SK-N-SH treated with all-trans-retinoic acid at 6 μM for 48 hours (cell line): Measurements from ENCODE around the gene FAM78B.

Experiments used
- ATAC-seq: fragments of 200-7000 bp; cut with Tn5 transposase; 3 replicates; pipeline ENCODE4 v1.9.1; 2020; ENCODE audit warnings: mild to moderate bottlenecking, moderate library complexity
- ARNTL ChIP-seq: fragments of 450-650 bp; formaldehyde crosslinking; IDR thresholded peaks from 2 replicates; pipeline ENCODE4 v1.5.0; 2020; ENCODE audit warnings: low read depth, mild to moderate bottlenecking, moderate library complexity, borderline replicate concordance
- BACH2 ChIP-seq: fragments of 250-450 bp; sonication (Bioruptor Pico); IDR thresholded peaks from 2 replicates; pipeline ENCODE4 v1.9.0; 2021; ENCODE audit warnings: mild to moderate bottlenecking, borderline replicate concordance
- CREB5 ChIP-seq: fragments of 250-450 bp; sonication (Bioruptor Pico); IDR thresholded peaks from 2 replicates; pipeline ENCODE4 v1.5.1; 2020; ENCODE audit warnings: low read depth, mild to moderate bottlenecking, moderate library complexity
- CSDC2 ChIP-seq: fragments of 250-450 bp; sonication (Bioruptor Pico); IDR thresholded peaks from 2 replicates; pipeline ENCODE4 v1.5.0; 2020; ENCODE audit warnings: mild to moderate bottlenecking, moderate library complexity
- CSRNP3 ChIP-seq: fragments of 250-450 bp; sonication (Bioruptor Pico); IDR thresholded peaks from 2 replicates; pipeline ENCODE4 v1.5.1; 2021; ENCODE audit warnings: mild to moderate bottlenecking, moderate library complexity
- ESRRG ChIP-seq: fragments of 250-450 bp; sonication (Bioruptor Pico); IDR thresholded peaks from 2 replicates; pipeline ENCODE4 v1.6.1; 2021; ENCODE audit warnings: mild to moderate bottlenecking
- GLIS3 ChIP-seq: fragments of 250-450 bp; sonication (Bioruptor Pico); IDR thresholded peaks from 2 replicates; pipeline ENCODE4 v1.5.0; 2020; ENCODE audit warnings: mild to moderate bottlenecking, moderate library complexity
- ISL1 ChIP-seq: fragments of 250-450 bp; sonication (Bioruptor Pico); IDR thresholded peaks from 2 replicates; pipeline ENCODE4 v2.1.2; 2022; ENCODE audit warnings: mild to moderate bottlenecking, moderate library complexity
- PATZ1 ChIP-seq: fragments of 250-450 bp; sonication (Bioruptor Pico); IDR thresholded peaks from 2 replicates; pipeline ENCODE4 v1.8.0; 2020; ENCODE audit warnings: mild to moderate bottlenecking, moderate library complexity, borderline replicate concordance
- PPARA ChIP-seq: fragments of 250-450 bp; sonication (Bioruptor Pico); IDR thresholded peaks from 2 replicates; pipeline ENCODE4 v1.5.0; 2020; ENCODE audit warnings: mild to moderate bottlenecking, borderline replicate concordance
- SNAI2 ChIP-seq: fragments of 250-450 bp; sonication (Bioruptor Pico); IDR thresholded peaks from 2 replicates; pipeline ENCODE4 v1.5.0; 2020; ENCODE audit warnings: mild to moderate bottlenecking, moderate library complexity
- TCF4 ChIP-seq: fragments of 250-450 bp; sonication (Bioruptor Pico); IDR thresholded peaks from 2 replicates; pipeline ENCODE4 v1.8.0; 2021; ENCODE audit warnings: mild to moderate bottlenecking, moderate library complexity, borderline replicate concordance
- TOX ChIP-seq: fragments of 250-450 bp; sonication (Bioruptor Pico); IDR thresholded peaks from 2 replicates; pipeline ENCODE4 v1.8.0; 2021; ENCODE audit warnings: mild to moderate bottlenecking, moderate library complexity, borderline replicate concordance
- TSHZ2 ChIP-seq: fragments of 250-450 bp; sonication (Bioruptor Pico); IDR thresholded peaks from 2 replicates; pipeline ENCODE4 v1.5.0; 2020; ENCODE audit warnings: mild to moderate bottlenecking, moderate library complexity
- ZFP3 ChIP-seq: fragments of 250-450 bp; sonication (Bioruptor Pico); IDR thresholded peaks from 2 replicates; pipeline ENCODE4 v1.5.0; 2020; ENCODE audit warnings: mild to moderate bottlenecking, moderate library complexity
- ZFP30 ChIP-seq: fragments of 450-650 bp; formaldehyde crosslinking; IDR thresholded peaks from 2 replicates; pipeline ENCODE4 v1.5.0; 2022; ENCODE audit warnings: mild to moderate bottlenecking, moderate library complexity
- ZNF565 ChIP-seq: fragments of 450-650 bp; formaldehyde crosslinking; conservative IDR thresholded peaks from 2 replicates; pipeline ENCODE4 v1.5.0; 2020; ENCODE audit warnings: low read depth, mild to moderate bottlenecking, moderate library complexity
- ZNF70 ChIP-seq: fragments of 450-650 bp; formaldehyde crosslinking; IDR thresholded peaks from 2 replicates; pipeline ENCODE4 v1.5.0; 2020; ENCODE audit warnings: mild to moderate bottlenecking, moderate library complexity
- ZNF8 ChIP-seq: fragments of 450-650 bp; formaldehyde crosslinking; IDR thresholded peaks from 2 replicates; pipeline ENCODE4 v1.5.0; 2020; ENCODE audit warnings: mild to moderate bottlenecking, moderate library complexity

FAM78B gene

DNA sequence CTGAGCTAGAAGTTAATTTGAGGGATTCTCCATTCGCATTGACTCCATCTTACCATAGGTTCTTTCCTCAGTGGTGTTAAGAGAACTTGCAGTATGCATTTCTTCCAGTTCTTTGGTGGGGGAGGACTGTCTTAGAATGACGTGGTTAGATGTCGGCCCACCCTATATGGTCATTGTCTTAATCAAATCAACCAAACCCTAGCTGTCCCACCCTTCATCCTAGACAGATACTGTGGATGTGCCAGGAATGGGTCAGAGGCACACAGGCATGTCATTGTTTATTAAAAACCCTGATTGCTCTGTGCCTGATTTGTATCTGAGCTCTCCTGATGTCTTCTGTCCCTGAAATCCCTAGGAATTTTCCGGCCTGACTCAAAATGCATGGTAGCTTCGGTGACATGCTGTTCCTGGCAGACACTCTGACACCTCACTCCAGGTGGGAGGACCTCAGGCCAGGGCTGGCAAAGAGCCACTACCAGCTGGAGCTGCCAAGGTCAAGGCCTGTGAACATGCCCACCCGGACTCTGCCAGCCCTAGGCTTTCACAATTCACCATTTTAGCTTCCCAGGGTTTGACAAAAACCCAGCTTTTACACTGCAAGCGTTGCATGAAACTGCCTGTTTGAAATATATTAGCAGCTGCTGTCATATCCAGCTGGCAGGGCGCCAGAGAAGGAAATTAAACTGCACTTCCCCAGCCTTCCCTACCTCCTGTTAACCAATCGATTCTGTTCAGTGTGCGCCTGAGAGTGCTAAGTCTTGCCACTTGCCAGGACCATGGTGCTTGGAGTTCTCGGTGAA, 134.0 kb downstream of the FAM78B start (continued):
- TF ChIP-seq CSRNP3 (CRISPR knock-in tag) (no peak), SNAI2 (no peak), ZFP3 (no peak), TSHZ2 (no peak), ZNF565 (no peak)

- ATAC-seq = no peak
- no peak for TF ChIP-seq PATZ1 (CRISPR knock-in tag)
- no peak for TF ChIP-seq GLIS3 (CRISPR knock-in tag)
- no peak for TF ChIP-seq ARNTL (CRISPR knock-in tag)
- no peak for TF ChIP-seq ZNF8 (CRISPR knock-in tag)
- no peak for TF ChIP-seq PPARA (CRISPR knock-in tag)
- no peak for TF ChIP-seq ISL1
- no peak for TF ChIP-seq TSHZ2
- TF ChIP-seq ESRRG (CRISPR knock-in tag) = no peak
- no peak for TF ChIP-seq ZFP3
- no peak for TF ChIP-seq TOX (CRISPR knock-in tag)
- TF ChIP-seq ZFP30 = no peak
- no peak for TF ChIP-seq CSDC2
- TF ChIP-seq BACH2 = no peak
- no peak for TF ChIP-seq SNAI2
- TF ChIP-seq ZNF70 (CRISPR knock-in tag) = no peak
- no peak for TF ChIP-seq CREB5 (CRISPR knock-in tag)
These were observed 134.7 kb downstream of the FAM78B start for GRCh38 chr1:166031932-166032571.

- no peak for ATAC-seq
- TF ChIP-seq CSRNP3 (CRISPR knock-in tag) (no peak), TCF4 (CRISPR knock-in tag) (no peak)
- TF ChIP-seq, all 23 proteins: peak for 0
These were observed 137.4 kb downstream of the FAM78B start for GRCh38 chr1:166029196-166029945.
